ENCODE measurements around the gene PLEKHM2.
A peak's percentile ranks its signal among the peaks of the same experiment; 100 is the strongest.
"Not testable (repeated sequence)": the region's sequence is repeated elsewhere in the genome, so short reads cannot be mapped to it uniquely, and the experiment has no call there.

The PLEKHM2 gene

GRCh38 chr1:15698201-15698600, 14.1 kb downstream of the PLEKHM2 start:
- Histone ChIP-seq H3K27ac (ENCODE audit: low read depth, low read length) (no peak overlapping the region), H3K36me3 (ENCODE audit: control insufficient read depth in 1 of 2, insufficient read depth in 2 of 2, low read length in 2 of 2) (no peaks in the 10 kb centered on the region), H3K9ac (ENCODE audit: low read depth in 1 of 2, low read length in 2 of 2) (no peak overlapping the region), H3K27me3 (ENCODE audit: control insufficient read depth in 1 of 2, insufficient read depth in 2 of 2, low read length in 2 of 2) (no peaks in the 10 kb centered on the region), H3K9me3 (ENCODE audit: control insufficient read depth in 1 of 2, low read length in 2 of 2) (no peaks in the 10 kb centered on the region), H3K4me1 (ENCODE audit: control insufficient read depth in 1 of 2, insufficient read depth in 2 of 2, low read length in 2 of 2) (peaks cover 6 to 17% of the 10 kb centered on the region in 2 donors), H3K4me3 (ENCODE audit: low read depth in 1 of 2, low read length in 2 of 2) (no peak overlapping the region)

- H3K27ac ChIP-seq (ENCODE audit: low read depth, low read length); H3K4me3 ChIP-seq (ENCODE audit: low read depth in 1 of 2, low read length in 2 of 2); H3K27me3 ChIP-seq (ENCODE audit: control insufficient read depth in 1 of 2, insufficient read depth in 2 of 2, low read length in 2 of 2); H3K9me3 ChIP-seq (ENCODE audit: control insufficient read depth in 1 of 2, low read length in 2 of 2); H3K36me3 ChIP-seq (ENCODE audit: control insufficient read depth in 1 of 2, insufficient read depth in 2 of 2, low read length in 2 of 2); H3K9ac ChIP-seq (ENCODE audit: low read depth in 1 of 2, low read length in 2 of 2): not testable (repeated sequence)
- H3K4me1 ChIP-seq (ENCODE audit: control insufficient read depth in 1 of 2, insufficient read depth in 2 of 2, low read length in 2 of 2): peaks cover 16 to 26% of the 10 kb centered on the region in 2 donors
Measured at GRCh38 chr1:15699321-15699720, 15.2 kb downstream of the PLEKHM2 start.

DNA sequence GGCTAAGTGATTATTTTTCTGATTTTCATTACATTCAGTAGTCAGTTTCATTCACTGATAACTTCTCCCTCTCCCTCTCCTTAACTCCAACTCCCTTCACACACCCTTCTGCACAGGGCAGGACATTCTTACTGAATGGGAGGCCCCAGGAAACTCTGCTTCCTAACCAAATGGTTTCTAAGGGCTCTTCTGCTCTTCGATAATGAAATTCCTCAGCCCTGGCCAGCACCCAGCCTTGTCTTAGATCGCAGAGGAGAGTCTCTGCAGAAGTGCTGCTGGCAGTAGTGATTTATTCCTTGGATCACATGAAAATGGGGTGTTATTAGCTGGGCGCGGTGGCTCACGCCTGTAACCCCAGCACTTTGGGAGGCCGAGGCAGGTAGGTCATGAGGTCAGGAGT, 16.4 kb downstream of the PLEKHM2 start:
- no peaks in the 10 kb centered on the region for H3K9me3 ChIP-seq (ENCODE audit: control insufficient read depth in 1 of 2, low read length in 2 of 2)
- H3K27me3 ChIP-seq (ENCODE audit: control insufficient read depth in 1 of 2, insufficient read depth in 2 of 2, low read length in 2 of 2): no peaks in the 10 kb centered on the region
- H3K9ac ChIP-seq (ENCODE audit: low read depth in 1 of 2, low read length in 2 of 2): no peak overlapping the region
- peaks cover 0 to 3% of the 10 kb centered on the region in 2 donors for H3K36me3 ChIP-seq (ENCODE audit: control insufficient read depth in 1 of 2, insufficient read depth in 2 of 2, low read length in 2 of 2)
- H3K4me1 ChIP-seq (ENCODE audit: control insufficient read depth in 1 of 2, insufficient read depth in 2 of 2, low read length in 2 of 2): peaks cover 21 to 30% of the 10 kb centered on the region in 2 donors
- no peak overlapping the region for H3K27ac ChIP-seq (ENCODE audit: low read depth, low read length)
- no peak overlapping the region for H3K4me3 ChIP-seq (ENCODE audit: low read depth in 1 of 2, low read length in 2 of 2)

- no peak overlapping the region for H3K4me3 ChIP-seq (ENCODE audit: low read depth in 1 of 2, low read length in 2 of 2)
- no peak overlapping the region for H3K9ac ChIP-seq (ENCODE audit: low read depth in 1 of 2, low read length in 2 of 2)
- no peak overlapping the region for H3K27ac ChIP-seq (ENCODE audit: low read depth, low read length)
- H3K9me3 ChIP-seq (ENCODE audit: control insufficient read depth in 1 of 2, low read length in 2 of 2): no peaks in the 10 kb centered on the region
- peaks cover 21 to 30% of the 10 kb centered on the region in 2 donors for H3K4me1 ChIP-seq (ENCODE audit: control insufficient read depth in 1 of 2, insufficient read depth in 2 of 2, low read length in 2 of 2)
- H3K27me3 ChIP-seq (ENCODE audit: control insufficient read depth in 1 of 2, insufficient read depth in 2 of 2, low read length in 2 of 2): no peaks in the 10 kb centered on the region
- peaks cover 0 to 8% of the 10 kb centered on the region in 2 donors for H3K36me3 ChIP-seq (ENCODE audit: control insufficient read depth in 1 of 2, insufficient read depth in 2 of 2, low read length in 2 of 2)
Measured at GRCh38 chr1:15701784-15702183, 17.7 kb downstream of the PLEKHM2 start.

DNA sequence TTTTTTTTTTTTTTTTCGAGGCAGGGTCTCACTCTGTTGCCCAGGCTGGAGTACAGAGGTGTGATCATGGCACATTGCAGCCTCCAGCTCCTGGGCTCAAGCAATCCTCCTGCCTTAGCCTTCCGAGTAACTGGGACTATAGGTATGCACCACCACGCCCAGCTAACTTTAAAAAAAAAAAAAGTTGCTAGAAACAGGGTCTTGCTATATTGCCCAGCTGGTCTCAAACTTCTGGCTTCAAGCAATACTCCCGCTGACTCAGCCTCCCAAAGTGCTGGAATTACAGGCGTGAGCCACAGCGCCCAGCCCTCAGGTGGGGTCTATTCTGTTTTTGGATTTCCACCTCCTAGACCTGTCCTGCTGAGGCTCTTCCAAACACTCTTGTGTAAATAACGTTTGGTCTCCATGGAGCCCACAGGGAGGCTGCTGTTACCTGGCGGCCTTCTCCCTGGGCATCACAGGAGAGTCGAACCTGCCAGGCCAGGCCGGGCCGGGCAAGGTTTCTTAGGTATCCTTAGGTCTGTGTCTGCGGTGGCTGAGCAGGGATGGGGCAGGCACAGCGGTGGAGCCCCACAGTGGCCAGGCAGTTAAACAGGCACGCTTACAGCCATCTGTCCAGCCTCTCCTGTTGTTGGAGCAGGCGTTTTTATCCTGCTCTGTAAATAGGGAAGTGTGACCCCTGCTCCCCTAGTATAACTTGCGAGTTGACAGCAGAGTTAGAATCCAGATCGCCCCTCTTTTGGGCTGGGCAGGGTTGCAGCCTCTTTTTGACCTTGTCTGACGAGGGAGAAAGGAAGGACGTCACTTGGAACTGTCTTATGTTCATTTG, 18.8 kb downstream of the PLEKHM2 start:
- no peaks in the 10 kb centered on the region for H3K9me3 ChIP-seq (ENCODE audit: control insufficient read depth in 1 of 2, low read length in 2 of 2)
- peak overlapping the region; percentile 63 for H3K27ac ChIP-seq (ENCODE audit: low read depth, low read length)
- peak overlapping the region; percentile 29 to 41 for H3K4me3 ChIP-seq (ENCODE audit: low read depth in 1 of 2, low read length in 2 of 2)
- peaks cover 0 to 8% of the 10 kb centered on the region in 2 donors for H3K36me3 ChIP-seq (ENCODE audit: control insufficient read depth in 1 of 2, insufficient read depth in 2 of 2, low read length in 2 of 2)
- peak overlapping the region; percentile 23 to 43 for H3K9ac ChIP-seq (ENCODE audit: low read depth in 1 of 2, low read length in 2 of 2)
- H3K4me1 ChIP-seq (ENCODE audit: control insufficient read depth in 1 of 2, insufficient read depth in 2 of 2, low read length in 2 of 2): peaks cover 21% of the 10 kb centered on the region in 2 donors
- H3K27me3 ChIP-seq (ENCODE audit: control insufficient read depth in 1 of 2, insufficient read depth in 2 of 2, low read length in 2 of 2): no peaks in the 10 kb centered on the region

GRCh38 chr1:15703562-15703961, 19.4 kb downstream of the PLEKHM2 start:
- Histone ChIP-seq H3K36me3 (ENCODE audit: control insufficient read depth in 1 of 2, insufficient read depth in 2 of 2, low read length in 2 of 2) (peaks cover 0 to 8% of the 10 kb centered on the region in 2 donors), H3K9me3 (ENCODE audit: control insufficient read depth in 1 of 2, low read length in 2 of 2) (no peaks in the 10 kb centered on the region), H3K27ac (ENCODE audit: low read depth, low read length) (peak overlapping the region; percentile 63), H3K27me3 (ENCODE audit: control insufficient read depth in 1 of 2, insufficient read depth in 2 of 2, low read length in 2 of 2) (no peaks in the 10 kb centered on the region), H3K9ac (ENCODE audit: low read depth in 1 of 2, low read length in 2 of 2) (peak overlapping the region; percentile 23 to 43), H3K4me1 (ENCODE audit: control insufficient read depth in 1 of 2, insufficient read depth in 2 of 2, low read length in 2 of 2) (peaks cover 17 to 21% of the 10 kb centered on the region in 2 donors), H3K4me3 (ENCODE audit: low read depth in 1 of 2, low read length in 2 of 2) (peak overlapping the region; percentile 29 to 41)

GRCh38 chr1:15704526-15705183, 20.5 kb downstream of the PLEKHM2 start:
- Histone ChIP-seq H3K9ac (ENCODE audit: low read depth in 1 of 2, low read length in 2 of 2) (no peak overlapping the region), H3K9me3 (ENCODE audit: control insufficient read depth in 1 of 2, low read length in 2 of 2) (no peaks in the 10 kb centered on the region), H3K27me3 (ENCODE audit: control insufficient read depth in 1 of 2, insufficient read depth in 2 of 2, low read length in 2 of 2) (no peaks in the 10 kb centered on the region), H3K27ac (ENCODE audit: low read depth, low read length) (no peak overlapping the region), H3K36me3 (ENCODE audit: control insufficient read depth in 1 of 2, insufficient read depth in 2 of 2, low read length in 2 of 2) (peaks cover 0 to 8% of the 10 kb centered on the region in 2 donors), H3K4me1 (ENCODE audit: control insufficient read depth in 1 of 2, insufficient read depth in 2 of 2, low read length in 2 of 2) (peaks cover 17 to 21% of the 10 kb centered on the region in 2 donors), H3K4me3 (ENCODE audit: low read depth in 1 of 2, low read length in 2 of 2) (no peak overlapping the region)

- Histone ChIP-seq H3K27ac (ENCODE audit: low read depth, low read length) (no peak overlapping the region), H3K36me3 (ENCODE audit: control insufficient read depth in 1 of 2, insufficient read depth in 2 of 2, low read length in 2 of 2) (peaks cover 0 to 8% of the 10 kb centered on the region in 2 donors), H3K4me1 (ENCODE audit: control insufficient read depth in 1 of 2, insufficient read depth in 2 of 2, low read length in 2 of 2) (peaks cover 17 to 21% of the 10 kb centered on the region in 2 donors), H3K9me3 (ENCODE audit: control insufficient read depth in 1 of 2, low read length in 2 of 2) (no peaks in the 10 kb centered on the region), H3K9ac (ENCODE audit: low read depth in 1 of 2, low read length in 2 of 2) (no peak overlapping the region), H3K4me3 (ENCODE audit: low read depth in 1 of 2, low read length in 2 of 2) (no peak overlapping the region), H3K27me3 (ENCODE audit: control insufficient read depth in 1 of 2, insufficient read depth in 2 of 2, low read length in 2 of 2) (no peaks in the 10 kb centered on the region)
Measured at GRCh38 chr1:15705184-15705566, 21.1 kb downstream of the PLEKHM2 start.

- H3K9me3 ChIP-seq (ENCODE audit: control insufficient read depth in 1 of 2, low read length in 2 of 2): no peaks in the 10 kb centered on the region
- no peak overlapping the region for H3K27ac ChIP-seq (ENCODE audit: low read depth, low read length)
- peaks cover 0 to 8% of the 10 kb centered on the region in 2 donors for H3K36me3 ChIP-seq (ENCODE audit: control insufficient read depth in 1 of 2, insufficient read depth in 2 of 2, low read length in 2 of 2)
- no peak overlapping the region for H3K4me3 ChIP-seq (ENCODE audit: low read depth in 1 of 2, low read length in 2 of 2)
- peaks cover 17 to 21% of the 10 kb centered on the region in 2 donors for H3K4me1 ChIP-seq (ENCODE audit: control insufficient read depth in 1 of 2, insufficient read depth in 2 of 2, low read length in 2 of 2)
- H3K27me3 ChIP-seq (ENCODE audit: control insufficient read depth in 1 of 2, insufficient read depth in 2 of 2, low read length in 2 of 2): no peaks in the 10 kb centered on the region
- H3K9ac ChIP-seq (ENCODE audit: low read depth in 1 of 2, low read length in 2 of 2): no peak overlapping the region
Measured at GRCh38 chr1:15706751-15707150, 22.6 kb downstream of the PLEKHM2 start.

GRCh38 chr1:15707239-15707925, 23.3 kb downstream of the PLEKHM2 start:
- no peaks in the 10 kb centered on the region for H3K9me3 ChIP-seq (ENCODE audit: control insufficient read depth in 1 of 2, low read length in 2 of 2)
- H3K36me3 ChIP-seq (ENCODE audit: control insufficient read depth in 1 of 2, insufficient read depth in 2 of 2, low read length in 2 of 2): peaks cover 0 to 8% of the 10 kb centered on the region in 2 donors
- no peaks in the 10 kb centered on the region for H3K27me3 ChIP-seq (ENCODE audit: control insufficient read depth in 1 of 2, insufficient read depth in 2 of 2, low read length in 2 of 2)
- no peak overlapping the region for H3K4me3 ChIP-seq (ENCODE audit: low read depth in 1 of 2, low read length in 2 of 2)
- no peak overlapping the region for H3K9ac ChIP-seq (ENCODE audit: low read depth in 1 of 2, low read length in 2 of 2)
- no peak overlapping the region for H3K27ac ChIP-seq (ENCODE audit: low read depth, low read length)
- peaks cover 17 to 21% of the 10 kb centered on the region in 2 donors for H3K4me1 ChIP-seq (ENCODE audit: control insufficient read depth in 1 of 2, insufficient read depth in 2 of 2, low read length in 2 of 2)
